CD4-positive, alpha-beta T cell treated with Interferon gamma for 1 hour (primary cell): ENCODE measurements around the gene STX3.

ENCODE experiments used
- DNase-seq: peaks from one replicate; pipeline ENCODE4 v3.0.0-alpha.2; 2020

Gene STX3

DNA sequence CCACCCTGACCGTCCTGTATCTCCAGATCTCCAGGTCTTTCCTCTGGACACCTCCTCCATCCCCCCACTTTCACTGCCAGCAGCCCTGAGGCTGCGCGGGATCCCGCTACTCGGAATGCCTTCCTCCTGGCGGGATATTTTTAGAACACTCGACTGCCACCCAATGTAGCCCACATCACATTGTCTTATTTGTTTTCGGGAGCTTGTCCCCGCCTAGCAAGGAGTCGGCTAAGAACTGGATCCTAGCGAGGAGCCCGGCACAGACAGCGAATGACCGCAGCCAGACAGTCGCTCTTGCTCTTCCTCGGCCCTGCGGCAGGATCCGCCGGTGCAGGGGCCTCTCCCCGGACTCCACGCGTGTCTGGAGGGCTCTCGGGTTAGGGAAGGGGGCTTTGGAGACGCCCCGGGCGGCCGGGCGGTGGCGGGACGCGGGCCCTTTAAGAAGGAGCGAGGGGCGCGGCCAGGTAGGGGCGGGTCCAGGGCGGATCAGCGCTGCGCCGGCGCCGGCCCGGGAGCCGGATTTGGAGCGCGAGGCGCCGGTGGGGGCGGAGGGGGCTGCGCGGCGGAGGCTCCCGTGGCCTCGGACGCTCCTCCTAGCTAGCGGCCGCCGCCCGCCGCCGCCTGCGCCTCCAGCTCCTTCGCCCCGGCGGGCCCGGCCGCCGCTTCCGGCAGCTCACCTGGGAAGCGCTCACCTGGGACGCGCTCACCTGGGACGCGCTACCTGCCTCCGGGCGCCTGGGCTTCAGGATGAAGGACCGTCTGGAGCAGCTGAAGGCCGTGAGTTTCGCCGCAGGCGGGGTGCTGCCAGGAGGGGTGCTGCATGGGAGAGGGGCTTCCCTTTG, at the start of gene STX3:
Gene STX3, plus strand, starts transcription at position 518 of the 842 bp plus-strand sequence. Its CDS starts 230 bp downstream, at position 748.
- DNase-seq, result peak; percentile 57

DNA sequence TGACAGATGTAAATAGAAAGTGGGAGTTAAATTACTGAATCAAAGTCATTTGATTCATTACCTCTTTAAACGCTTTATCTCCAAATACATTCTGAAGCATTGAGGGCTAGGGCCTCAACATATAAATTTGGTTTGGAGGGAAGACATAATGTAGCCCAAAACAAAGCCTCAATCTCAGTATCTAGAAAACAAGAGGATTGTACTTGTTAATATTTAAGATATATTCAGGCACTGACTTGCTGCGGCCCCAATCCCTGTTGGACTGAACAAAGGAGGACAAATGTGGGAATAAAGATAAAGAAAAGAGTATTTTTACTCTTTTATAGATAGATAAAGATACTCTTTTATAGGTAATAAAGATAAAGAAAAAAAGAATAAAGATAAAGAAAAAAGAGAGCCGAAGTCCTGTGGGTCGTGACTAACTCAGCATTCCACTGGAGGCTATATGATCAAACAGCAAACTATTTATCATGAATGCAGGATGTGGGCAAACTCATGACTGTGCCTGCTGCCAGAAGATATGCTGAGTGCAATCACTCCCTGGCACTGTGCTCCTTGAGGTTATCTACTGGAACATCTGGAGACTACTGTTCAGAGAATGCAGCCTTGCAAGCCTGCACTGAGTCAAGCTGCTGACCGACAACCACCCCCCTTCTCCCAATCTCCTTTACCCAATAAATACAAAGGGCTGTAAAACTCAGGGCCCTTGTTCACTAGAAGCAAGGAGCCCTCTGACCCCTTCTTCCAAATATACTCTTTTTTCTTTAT, 48.5 kb upstream of the STX3 start:
- no peak for DNase-seq

DNA sequence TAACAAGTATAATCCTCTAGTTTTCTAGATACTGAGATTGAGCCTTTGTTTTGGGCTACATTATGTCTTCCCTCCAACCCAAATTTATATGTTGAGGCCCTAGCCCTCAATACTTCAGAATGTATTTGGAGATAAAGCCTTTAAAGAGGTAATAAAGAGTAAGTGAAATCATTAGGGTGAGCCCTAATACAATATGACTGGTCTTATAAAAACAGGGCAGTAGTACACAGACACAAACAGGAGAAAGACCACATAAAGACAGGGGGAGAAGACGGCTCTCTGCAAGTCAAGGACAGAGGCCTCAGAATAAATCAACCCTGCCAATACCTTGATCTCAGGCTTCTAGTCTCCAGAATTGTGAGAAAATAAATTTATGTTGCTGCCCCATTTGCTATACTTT, 47.8 kb upstream of the STX3 start:
- DNase-seq, result no peak

DNA sequence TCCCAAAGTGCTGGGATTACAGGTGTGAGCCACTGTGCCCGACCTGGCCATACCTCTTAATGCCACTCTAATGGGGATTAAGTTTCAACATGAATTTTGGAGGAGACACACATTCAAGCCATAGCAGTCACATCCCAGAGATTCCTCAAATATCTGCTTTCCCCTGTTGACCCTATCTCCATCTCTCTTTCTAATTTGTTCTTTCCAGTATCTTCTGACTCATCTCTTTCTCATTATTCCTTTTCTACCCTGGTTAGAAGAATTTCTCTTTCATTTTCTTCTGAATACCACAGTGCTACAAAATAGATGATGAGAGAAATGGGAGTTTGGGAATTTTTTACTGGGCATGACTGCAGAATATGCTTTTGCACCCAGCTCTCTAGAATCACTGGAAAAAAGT, 46.6 kb upstream of the STX3 start:
- DNase-seq, result no peak

DNA sequence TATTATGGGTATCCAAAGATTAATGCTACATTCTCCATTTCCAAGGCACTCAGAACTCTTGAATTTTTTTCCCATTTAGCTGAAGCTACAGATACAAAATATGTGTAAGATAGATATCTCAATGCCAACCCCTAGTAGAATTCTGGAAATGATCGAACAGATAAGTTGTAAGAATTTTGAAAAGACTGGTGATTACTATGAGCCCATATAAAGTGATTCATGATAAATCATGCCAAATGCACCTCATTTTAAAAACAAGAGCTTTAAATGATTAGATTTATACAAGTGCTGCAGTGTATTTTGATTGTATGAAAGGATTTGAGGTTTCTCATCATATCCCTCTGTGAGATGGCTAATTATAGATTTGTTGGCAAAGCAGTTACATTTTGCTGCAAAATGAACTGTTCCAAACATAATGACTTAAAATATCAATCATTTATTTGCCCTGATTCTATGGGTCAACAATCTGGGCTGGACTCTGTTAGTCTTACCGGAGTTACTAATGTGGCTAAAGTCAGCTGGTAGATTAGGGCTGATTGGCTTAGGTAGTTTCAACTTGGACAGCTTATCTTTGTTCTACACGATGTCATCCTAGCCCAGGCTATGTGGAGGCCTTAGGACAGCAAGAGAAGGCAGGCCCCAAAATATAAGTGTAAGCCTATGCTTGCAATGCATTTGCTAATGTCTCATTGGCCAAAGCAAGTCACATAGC, 44.9 kb upstream of the STX3 start:
- DNase-seq, result no peak

DNA sequence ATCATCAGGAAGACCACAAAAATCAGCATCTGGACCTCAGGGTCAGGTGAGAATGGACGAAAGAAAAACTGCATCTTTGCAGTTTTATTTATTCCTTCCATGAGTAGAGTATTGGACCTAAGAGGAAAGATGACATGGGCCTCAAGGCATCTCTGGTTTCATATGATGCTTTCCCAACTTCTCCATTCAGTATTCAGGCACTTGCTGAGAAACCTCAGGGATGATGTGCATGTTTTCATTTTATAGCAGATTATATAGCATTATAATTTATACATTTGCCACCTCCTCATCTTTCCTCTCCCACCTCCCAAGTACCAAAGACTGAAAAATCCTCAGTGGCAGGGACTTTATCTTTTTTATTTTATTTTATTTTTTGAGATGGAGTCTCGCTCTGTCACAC, 41.4 kb upstream of the STX3 start, which contains the start of gene OR10V1:
Gene OR10V1, minus strand, starts transcription at position 101 of the 400 bp plus-strand sequence. Its CDS starts 0 bp downstream, at position 101.
- DNase-seq, result no peak

DNA sequence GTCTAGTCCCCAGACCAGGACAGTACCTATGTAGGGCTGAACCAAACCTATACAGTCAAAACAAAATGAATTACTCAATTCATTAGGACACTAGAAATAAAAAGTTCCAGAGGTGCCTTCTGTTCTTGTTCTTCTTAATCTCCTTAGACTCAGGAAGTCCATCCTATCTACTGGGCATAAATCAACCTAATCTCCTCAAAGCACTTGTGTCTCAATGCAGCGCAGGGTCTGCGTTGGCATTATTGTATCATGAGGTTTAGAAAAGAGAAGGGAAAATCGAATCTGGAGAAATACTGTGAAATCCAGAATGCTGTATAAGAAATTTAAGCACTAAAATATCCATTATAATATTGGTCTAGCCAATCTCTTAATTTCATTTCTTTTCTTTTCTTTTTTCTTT, 39.1 kb upstream of the STX3 start:
- no peak for DNase-seq

DNA sequence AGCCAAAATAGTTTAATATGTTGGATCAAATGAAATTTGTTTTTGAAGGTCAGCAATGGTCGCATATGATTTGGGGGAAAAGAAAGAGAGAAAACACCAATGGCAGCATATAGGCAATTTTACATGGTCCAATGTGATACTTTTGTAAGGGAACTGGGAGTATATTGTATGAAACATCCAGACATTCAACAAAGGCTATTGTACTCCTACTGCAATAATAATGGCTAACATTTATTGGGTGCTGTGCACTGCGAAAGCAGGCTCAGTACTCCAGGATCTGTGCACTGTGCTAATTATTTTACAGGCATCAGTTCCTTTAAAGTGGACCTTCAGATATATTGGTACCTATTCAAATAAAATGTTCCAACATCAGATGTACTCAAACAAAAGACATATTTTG, 35.6 kb upstream of the STX3 start:
- no peak for DNase-seq

DNA sequence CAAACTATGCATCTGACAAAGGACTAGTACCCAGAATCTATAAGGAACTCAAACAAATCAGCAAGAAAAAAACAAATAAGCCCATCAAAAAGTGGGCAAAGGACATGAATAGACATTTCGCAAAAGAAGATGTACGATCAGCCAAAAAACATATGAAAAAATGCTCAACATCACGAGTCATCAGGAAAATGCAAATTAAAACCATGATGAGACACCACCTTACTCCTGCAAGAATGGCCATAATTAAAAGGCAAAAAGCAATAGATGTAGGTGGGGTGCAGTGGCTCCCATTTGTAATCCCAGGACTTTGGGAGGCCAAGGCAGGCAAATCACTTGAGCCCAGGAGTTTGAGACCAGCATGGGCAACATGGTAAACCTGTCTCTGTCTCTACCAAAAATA, 31.1 kb upstream of the STX3 start:
- DNase-seq, result no peak

DNA sequence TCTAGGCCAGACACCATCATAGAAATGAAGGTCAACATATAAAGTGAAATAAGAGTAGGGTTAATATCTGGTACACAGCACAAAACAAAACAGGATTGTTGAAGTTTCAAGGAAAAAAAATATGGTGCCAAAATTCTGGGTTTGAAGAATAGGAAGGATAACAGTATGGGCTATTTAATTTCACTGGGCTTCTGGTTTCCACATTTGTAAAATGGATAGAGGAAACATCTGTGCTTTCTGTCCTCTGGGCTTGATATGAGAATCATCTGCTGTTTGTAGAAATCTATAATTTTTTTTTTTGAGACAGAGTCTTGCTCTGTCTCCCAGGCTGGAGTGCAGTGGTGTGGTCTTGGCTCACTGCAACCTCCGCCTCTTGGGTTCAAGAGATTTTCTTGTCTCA, 27.8 kb upstream of the STX3 start:
- no peak for DNase-seq

DNA sequence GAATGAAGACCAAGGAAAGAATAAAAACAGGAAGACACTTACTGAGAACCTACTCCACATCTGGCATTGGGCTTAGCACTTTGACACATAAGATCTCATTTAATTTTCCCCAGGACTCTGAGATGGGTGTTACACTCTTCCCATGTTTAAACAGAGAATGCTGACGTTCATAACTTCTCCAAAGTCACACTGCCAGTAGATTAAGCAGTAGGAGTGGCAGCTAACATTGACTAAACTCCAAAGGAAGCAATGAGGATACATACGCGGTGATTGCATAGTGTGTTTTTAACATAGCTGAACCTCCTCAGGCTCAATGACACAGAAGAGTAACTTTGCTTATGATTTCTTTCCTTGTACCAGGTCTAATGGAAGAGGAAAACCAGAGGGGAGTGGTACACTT, 27.0 kb upstream of the STX3 start:
- DNase-seq, result no peak

DNA sequence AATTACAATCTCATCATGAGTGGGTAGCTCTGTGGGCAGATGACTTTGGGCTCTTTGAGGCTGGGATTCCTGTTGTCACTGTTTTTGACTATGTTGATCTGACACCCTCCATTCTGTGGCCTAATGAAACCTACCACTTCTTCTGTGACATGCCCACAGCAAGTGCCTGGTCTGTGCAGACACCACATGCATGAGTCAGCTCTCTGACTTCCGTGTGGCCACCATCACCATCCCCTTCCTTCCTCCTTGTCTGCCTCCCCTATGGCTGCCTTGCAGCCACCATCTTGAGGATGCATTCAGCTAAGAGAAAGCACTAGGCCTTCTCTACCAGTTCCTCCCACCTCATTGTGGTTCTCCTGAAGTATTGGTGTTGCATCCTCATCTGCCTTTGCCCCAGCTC, 26.3 kb upstream of the STX3 start:
- peak; percentile 24 for DNase-seq

DNA sequence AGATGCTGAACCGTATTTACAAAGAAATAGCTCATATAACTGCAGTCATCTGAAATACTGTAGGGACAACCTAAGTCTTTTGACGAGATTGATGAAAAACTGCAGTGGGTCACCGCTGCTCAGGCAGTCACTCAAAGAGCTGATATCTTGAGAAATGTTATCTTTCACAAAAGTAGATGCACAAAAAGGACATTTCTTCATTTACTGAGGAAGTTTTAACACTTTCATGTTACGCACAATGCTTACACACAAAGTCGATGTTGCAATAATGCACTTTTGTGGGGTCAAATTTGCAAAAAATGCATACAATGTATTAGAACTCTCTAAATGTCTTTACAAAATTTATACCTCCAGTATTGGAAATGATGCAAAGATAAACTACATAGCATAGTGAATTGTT, 25.3 kb upstream of the STX3 start:
- DNase-seq, result no peak

DNA sequence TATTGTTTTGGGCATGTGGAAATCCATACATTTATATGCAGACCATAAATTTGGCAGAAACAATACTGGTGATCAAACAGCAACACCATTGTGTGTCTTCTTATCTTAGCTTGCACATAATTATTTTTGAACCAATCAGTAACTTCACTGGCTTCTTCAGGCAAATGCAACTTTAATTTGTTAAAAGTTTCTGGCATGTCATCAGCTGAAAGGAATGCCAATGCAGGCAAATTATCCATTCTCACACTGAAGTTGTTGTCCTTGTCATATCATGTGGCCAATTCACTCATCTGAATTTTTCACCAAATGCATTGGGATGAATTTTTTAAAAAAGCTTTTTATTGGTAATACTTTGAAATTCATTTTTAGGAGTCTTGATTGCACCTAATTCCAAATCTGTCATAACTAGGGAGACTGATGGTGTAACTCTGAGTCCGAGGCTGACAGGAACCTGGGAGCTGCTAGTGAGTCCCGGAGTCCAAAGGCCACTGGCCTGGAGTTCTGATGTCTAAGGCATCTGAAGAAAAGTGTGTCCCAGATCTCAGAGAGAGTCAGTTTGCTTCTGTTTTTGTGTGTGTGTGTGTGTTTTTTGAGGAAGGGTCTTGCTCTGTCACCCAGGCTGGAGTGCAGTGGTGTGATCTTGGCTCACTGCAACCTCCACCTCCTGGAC, 24.1 kb upstream of the STX3 start:
- DNase-seq, result no peak

DNA sequence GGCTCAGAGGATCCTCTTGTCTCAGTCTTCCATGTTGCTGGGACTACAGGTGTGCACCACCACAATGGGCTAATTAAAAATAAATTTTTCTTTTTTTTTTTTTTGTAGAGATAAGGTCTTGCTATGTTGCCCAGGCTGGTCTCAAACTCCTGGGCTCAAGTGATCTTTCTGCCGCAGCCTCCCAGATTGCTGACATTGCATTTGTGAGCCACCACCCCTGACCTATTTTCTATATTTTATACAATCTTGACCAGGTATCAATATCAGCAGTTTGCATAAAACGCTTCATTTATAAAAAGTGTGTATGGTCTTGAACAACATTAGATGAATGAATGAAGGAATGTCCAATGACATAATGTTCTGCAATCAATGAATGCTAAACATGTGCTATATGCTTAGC, 9.1 kb upstream of the STX3 start:
- no peak for DNase-seq

DNA sequence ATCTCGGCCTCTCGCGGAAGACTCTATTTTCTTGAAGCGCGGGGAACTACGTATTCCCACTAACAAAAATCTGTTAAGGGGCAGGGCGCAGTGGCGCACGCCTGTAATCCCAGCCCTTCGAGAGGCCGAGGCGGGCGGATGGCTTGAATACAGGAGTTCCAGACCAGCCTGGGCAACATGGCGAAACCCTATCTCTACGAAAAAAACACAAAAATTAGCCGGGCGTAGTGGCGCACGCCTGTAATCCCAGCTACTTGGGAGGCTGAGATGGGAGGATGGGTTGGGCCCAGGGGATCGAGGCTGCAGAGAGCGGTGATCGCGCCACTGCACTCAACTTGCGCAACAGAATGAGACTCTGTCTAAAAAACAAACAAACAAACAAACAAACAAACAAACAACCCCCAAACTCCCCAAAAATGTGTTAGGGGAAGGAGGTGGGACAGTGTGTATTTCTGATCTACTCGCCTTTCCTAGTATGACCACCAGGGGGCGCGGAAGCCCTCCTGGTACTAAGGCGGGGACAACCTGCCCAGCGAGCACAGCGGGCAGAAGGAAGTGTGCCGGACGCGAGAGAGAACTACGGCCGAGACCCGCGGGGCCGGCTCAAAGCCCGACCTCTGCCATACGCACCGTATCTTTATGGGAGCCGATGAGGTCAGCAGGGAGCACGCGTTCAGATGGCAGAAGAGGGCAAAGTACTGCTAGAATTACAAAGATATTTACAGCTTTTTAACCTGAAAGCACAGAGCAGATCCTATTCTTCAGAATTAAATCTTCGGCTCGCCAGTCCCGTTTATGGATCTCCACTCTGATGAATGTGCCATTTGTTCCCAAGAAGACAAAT, 1.3 kb upstream of the STX3 start:
- peak; percentile 79 for DNase-seq

DNA sequence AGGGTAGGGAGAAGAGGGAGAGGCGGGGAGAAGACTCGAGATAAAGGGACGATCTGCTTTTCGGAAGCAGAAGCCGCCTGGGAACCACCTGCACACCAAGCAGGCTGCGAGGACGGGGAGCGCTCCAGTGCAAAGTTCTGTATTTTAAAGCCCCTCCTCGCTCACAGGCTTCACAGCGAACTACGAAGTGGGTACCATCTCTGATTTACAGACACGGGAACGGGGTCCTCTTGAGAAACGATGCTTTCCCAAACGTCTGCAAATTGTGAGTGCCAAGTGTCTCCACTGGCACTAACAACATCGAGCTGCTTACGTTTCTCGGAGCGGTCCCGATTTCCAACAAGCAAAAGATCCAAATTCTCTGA, 700 bp upstream of the STX3 start:
- DNase-seq, result no peak

DNA sequence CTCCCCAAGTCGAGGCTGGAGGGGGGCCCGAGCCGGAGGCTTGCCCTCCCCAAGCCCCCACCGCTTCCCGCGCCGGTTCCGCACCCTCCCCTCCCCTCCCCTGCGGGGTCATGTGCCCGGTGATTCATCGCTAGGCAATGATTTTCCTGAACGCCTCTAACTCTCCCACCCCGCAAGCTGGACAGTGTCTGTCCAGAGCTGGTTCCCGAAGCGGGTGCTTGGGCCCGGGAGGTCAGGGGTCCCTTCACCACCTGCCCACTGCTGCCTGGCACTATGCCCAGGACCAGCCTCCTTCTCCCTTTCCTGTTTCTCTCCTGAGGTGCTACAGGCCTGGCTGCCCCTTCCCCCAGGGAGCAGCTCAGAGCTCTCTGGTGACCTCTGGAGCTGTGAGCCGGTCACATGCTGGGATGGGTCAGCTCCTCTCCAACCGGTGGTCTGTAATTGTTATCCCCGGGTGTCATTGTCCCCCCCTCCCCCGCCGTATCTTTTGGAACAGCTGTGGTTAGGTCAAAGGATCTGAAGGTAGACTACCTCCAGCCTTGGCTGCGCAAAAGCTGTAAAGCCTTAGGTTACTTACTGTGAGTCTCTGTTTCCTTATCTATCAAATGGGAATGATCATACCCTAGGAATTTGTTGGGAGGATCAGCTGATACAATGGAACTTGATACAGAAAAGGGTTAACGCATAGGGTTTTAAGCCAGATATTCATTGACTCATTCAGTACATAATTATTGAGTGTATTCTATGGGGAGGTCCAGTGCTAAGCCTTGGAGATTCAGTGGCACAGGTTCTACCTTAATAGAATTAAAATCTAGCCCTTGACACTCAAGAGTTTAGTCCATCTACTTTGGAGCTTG, 753 bp downstream of the STX3 start:
- DNase-seq, result peak; percentile 46

DNA sequence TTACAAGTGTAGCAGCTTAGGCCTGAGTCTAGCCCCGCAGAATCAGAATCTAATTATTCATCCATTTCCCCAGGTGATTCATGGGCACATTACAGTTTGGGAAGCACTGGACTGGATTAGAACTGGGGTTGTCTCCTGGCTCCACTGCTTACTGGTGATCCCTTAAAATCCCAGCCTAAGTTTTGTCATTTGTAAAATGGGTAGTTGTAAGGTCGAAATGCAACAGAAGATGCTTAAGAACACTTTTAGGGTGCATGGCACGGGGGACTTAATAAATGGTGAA, 1.3 kb downstream of the STX3 start:
- DNase-seq, result no peak

DNA sequence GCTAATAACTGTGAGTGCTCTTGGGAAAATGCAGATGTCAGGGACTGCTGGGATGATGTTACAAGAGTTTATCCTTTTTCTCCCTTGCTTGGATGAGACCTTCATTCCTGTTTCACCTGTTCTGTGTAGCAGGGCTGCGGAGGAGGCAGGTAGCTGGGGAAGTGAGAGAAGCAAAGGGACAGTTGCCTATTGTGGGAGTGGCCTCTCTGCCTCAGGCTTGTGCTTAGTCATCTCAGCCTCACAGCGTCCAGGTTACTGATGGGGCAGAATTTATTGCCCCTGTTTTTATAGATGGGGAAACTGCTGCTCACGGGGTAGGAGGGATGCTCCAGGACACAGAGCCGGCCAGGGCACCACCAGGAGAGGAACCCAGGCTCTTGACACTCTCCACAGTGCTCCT, 1.7 kb downstream of the STX3 start:
- DNase-seq, result peak; percentile 9

DNA sequence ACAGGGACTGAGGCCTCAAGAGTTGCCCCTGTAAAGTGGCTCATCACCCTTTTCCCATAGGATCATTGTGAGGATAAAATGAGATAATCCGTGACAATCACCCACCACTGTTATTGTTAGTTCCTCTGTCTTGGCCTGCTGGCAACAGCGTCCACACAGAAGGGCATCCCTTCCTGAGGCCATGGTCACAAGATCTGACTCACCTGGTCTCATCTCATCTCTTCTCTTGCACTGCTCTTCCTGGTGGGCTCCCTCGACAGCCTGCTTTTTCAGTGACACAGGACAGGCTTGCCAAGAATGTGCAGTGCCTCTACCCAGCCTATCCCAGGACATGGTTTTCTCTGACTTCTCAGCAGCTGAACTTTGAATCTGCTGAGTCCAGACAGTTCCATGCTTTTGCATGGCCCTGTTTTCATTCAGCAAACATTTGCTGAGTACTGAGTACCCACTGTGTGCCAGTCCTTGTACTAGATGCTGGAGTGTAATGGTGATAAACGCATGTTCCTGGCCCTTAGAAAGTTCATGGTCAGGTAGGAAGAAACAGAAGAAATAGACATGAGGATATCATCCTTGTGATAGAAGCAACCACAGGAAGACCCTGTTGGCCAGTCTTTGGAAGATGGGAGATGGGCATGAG, 3.3 kb downstream of the STX3 start:
- no peak for DNase-seq
